Testis (tissue), 3 donors: ENCODE data around the gene ANP32B. TPM values are rescaled to one million over a fixed set of nuclear protein-coding genes. Genes with fewer than 3 reads are reported as not detected.
"Not testable (repeated sequence)": the region's sequence is repeated elsewhere in the genome, so short reads cannot be mapped to it uniquely, and the experiment has no call there.

Source experiments
- DNase-seq: peaks from one replicate; pipeline ENCODE4 v3.0.0-alpha.2; 2019
- H3K27ac ChIP-seq, 2 donors: fragments of 200-600 bp; sonication (generic); one replicate each; pipeline ENCODE4 v1.5.1; 2019
- H3K27me3 ChIP-seq: fragments of 200-600 bp; sonication (generic); one replicate; pipeline ENCODE4 v1.5.1; 2019
- H3K36me3 ChIP-seq: fragments of 200-600 bp; sonication (generic); one replicate; pipeline ENCODE4 v1.5.1; 2017; ENCODE audit warnings: low read depth; ENCODE audit errors: missing control alignments
- H3K4me1 ChIP-seq: fragments of 200-600 bp; sonication (generic); one replicate; pipeline ENCODE4 v1.5.1; 2019
- H3K4me3 ChIP-seq, 2 donors: fragments of 200-600 bp; sonication (generic); one replicate each; pipeline ENCODE4 v1.5.1; 2017 to 2019
- H3K9me3 ChIP-seq: fragments of 200-600 bp; sonication (generic); one replicate; pipeline ENCODE4 v1.5.1; 2017
- POLR2A ChIP-seq: fragments of 450-650 bp; IDR thresholded peaks from one replicate; pipeline ENCODE4 v1.6.1; 2017; ENCODE audit warnings: antibody characterized with exemption, mild to moderate bottlenecking, moderate library complexity
- WGBS, 2 donors: methylation state at CpG; one replicate each; pipeline ENCODE4 v1.1.5; 2018; 5-methylcytosine and 5-hydroxymethylcytosine counted together
- intact Hi-C: fragments of 100-400 bp; cut with DNase I; formaldehyde crosslinking; loops from one replicate; pipeline ENCODE4 v1.15.1; 2023; ENCODE audit warnings: low total_unique reads
- polyA plus RNA-seq: library from polyadenylated mRNA; stranded (reverse); fragments of 350-450 nt; fragmentation: Illumina TruSeq; extraction: RNeasy Lipid Tissue Mini Kit (QIAGEN cat#74804); gene quantifications from one replicate; pipeline ENCODE4 v1.2.3, GENCODE V29; 2014; ENCODE audit warnings: low read depth, low replicate concordance; ENCODE audit not compliant: insufficient read depth
- total RNA-seq, 2 donors: library from RNA; depleted of rRNA; stranded (reverse); fragments of >200 nt; gene quantifications; one replicate each; pipeline ENCODE4 v1.2.3, GENCODE V29; 2016
- TF ChIP-seq, protein P1 (sequence below), 3 experiments: fragments of 450-650 bp in 2 of 3; fragments of 200-600 bp in 1 of 3; sonication (generic) in 1 of 3; IDR thresholded peaks; one replicate each; pipeline ENCODE4 v1.5.1; 2016 to 2019; ENCODE audit warnings: antibody characterized with exemption in 3 of 3, mild to moderate bottlenecking in 2 of 3, moderate library complexity in 1 of 3

The ANP32B gene
- total and polyA plus RNA-seq, 3 donors from 2014 or later = 33.8 to 89.6 (median 54.3) TPM

DNA sequence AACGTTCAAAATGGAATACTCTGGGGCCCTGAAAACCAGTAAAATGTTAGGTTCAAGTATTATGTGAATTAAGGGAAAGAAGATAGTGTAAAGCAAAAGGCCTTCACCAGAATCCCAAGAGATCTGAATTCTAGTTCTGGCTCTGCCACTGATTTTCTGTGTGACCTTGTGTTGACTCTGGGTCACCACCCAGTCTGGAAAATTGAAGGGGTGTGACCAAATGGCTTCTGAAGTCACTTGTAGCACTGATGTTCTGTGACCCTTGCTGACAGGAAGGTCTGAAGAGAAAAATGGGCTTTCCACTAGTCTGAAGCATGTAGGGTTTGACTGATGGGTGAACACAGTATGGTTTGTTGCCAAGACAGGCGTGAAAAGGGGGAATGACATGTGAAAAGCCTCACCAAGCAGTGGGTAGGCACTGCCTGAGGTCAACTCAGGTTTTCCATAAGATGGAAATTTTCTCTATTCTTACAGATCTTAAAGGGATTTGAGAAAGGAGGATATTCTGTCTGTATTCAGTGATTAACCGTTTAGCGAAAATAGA lies 33.1 kb downstream of the ANP32B start:
- H3K36me3 ChIP-seq = no peaks in the 10 kb centered on the region
- TF ChIP-seq, protein P1, sequence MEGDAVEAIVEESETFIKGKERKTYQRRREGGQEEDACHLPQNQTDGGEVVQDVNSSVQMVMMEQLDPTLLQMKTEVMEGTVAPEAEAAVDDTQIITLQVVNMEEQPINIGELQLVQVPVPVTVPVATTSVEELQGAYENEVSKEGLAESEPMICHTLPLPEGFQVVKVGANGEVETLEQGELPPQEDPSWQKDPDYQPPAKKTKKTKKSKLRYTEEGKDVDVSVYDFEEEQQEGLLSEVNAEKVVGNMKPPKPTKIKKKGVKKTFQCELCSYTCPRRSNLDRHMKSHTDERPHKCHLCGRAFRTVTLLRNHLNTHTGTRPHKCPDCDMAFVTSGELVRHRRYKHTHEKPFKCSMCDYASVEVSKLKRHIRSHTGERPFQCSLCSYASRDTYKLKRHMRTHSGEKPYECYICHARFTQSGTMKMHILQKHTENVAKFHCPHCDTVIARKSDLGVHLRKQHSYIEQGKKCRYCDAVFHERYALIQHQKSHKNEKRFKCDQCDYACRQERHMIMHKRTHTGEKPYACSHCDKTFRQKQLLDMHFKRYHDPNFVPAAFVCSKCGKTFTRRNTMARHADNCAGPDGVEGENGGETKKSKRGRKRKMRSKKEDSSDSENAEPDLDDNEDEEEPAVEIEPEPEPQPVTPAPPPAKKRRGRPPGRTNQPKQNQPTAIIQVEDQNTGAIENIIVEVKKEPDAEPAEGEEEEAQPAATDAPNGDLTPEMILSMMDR (IDR thresholded peaks at IDR 0.05) = no peak
- no peak for TF ChIP-seq POLR2A
- intact Hi-C loops = no loop called here
- DNase-seq = no peak
- H3K4me3 ChIP-seq = no peak overlapping the region
- no peak overlapping the region for H3K27ac ChIP-seq
- H3K4me1 ChIP-seq = peaks cover under 1% of the 10 kb centered on the region
- no peaks in the 10 kb centered on the region for H3K9me3 ChIP-seq
- 89% methylated on average over 4 of the region's 4 CpGs for WGBS, 2 donors
- no peaks in the 10 kb centered on the region for H3K27me3 ChIP-seq

DNA sequence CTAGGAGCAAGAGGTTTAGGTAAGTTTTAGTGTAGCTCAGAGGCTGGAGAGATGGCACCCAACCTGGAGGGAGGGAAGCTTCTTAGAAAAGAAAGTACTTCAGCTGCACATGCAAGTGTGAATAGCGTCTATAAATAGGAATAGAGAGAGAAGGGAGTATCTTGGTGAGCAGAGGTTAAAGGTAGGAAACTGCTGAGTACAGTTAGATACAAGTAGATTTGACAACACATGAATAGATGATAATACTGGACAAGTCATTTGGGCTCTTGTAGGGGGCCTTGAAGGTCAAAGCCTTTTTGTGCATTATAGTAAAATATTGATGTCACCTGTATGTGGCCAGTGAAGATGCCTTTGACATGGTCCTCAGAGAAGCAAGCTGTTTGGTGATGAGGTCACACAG lies 34.2 kb downstream of the ANP32B start:
- intact Hi-C loops = no loop called here
- TF ChIP-seq, protein P1 (IDR thresholded peaks at IDR 0.05) = no peak
- TF ChIP-seq POLR2A = no peak
- H3K4me1 ChIP-seq = peaks cover 7% of the 10 kb centered on the region
- no peak overlapping the region for H3K4me3 ChIP-seq
- no peaks in the 10 kb centered on the region for H3K9me3 ChIP-seq
- no peak overlapping the region for H3K27ac ChIP-seq
- H3K27me3 ChIP-seq = no peaks in the 10 kb centered on the region
- no peak for DNase-seq
- H3K36me3 ChIP-seq = no peaks in the 10 kb centered on the region
- 81 to 87% methylated on average over 1 of the region's 1 CpG for WGBS, 2 donors

DNA sequence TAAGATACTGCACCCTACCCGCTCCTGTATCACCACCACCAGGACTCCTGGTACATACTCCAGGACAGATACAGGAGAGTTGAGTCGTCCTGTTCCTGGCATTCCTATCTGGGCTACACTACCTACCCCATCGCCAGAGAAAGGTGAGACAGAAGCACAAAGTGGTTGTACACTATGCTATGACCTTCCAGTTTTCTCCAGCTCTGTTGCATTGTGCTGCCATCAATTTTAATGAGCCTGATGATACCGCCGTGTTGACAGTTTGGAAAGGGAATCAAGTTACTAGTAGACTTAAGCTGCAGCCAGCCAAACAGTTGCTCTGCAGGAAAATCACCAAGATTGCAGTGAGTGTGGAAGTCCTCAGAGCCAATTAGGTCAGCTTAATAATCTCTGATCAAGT lies 35.2 kb downstream of the ANP32B start:
- H3K36me3 ChIP-seq = no peaks in the 10 kb centered on the region
- no peaks in the 10 kb centered on the region for H3K9me3 ChIP-seq
- no peaks in the 10 kb centered on the region for H3K27me3 ChIP-seq
- intact Hi-C loops = no loop called here
- no peak for DNase-seq
- H3K4me1 ChIP-seq = peaks cover 7% of the 10 kb centered on the region
- no peak overlapping the region for H3K27ac ChIP-seq
- no peak for TF ChIP-seq POLR2A
- TF ChIP-seq, protein P1 (IDR thresholded peaks at IDR 0.05) = no peak
- no peak overlapping the region for H3K4me3 ChIP-seq
- WGBS, 2 donors = 76 to 78% methylated on average over 5 of the region's 5 CpGs

DNA sequence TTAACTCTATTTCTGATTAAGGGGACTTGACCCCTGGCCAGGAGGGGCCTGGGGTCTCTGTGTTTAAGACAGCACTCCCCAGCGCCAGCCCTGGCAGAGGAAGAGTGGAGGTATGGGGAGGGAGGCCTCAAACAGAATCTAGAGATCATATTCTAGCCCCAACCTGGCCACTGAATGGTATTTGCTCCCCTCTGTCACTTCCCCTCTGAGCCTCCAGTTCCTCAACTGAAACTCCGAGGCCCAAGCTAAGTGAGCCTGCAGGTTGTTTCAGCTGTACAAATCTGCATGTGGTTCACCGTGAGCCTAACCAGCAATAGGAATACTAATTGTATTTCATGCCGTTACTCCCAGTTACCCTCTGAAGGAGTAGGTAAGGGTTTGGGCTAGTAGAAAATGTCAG lies 36.0 kb downstream of the ANP32B start:
- H3K36me3 ChIP-seq = no peaks in the 10 kb centered on the region

DNA sequence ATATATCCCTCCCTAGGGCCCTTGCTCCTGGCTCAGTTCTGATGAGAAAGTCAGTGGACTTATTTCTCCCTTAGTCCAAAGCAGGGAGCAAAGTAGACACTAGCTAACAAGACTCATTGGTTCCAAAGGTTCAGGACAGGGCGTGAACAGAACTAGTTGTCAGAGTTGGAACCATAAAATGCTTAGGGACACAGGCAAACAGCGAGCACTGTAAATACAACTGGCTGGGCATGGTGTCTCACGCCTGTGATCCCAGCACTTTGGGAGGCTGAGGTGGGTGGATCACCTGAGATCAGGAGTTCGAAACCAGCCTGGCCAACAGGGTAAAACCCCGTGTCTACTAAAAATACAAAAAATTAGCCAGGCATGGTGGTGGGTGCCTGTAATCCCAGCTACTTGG lies 36.7 kb downstream of the ANP32B start:
- WGBS, 2 donors = 85 to 97% methylated on average over 5 of the region's 5 CpGs
- H3K27me3 ChIP-seq, H3K9me3 ChIP-seq, H3K36me3 ChIP-seq, H3K4me3 ChIP-seq, H3K4me1 ChIP-seq, DNase-seq, intact Hi-C loops, H3K27ac ChIP-seq: not testable (repeated sequence)

More for the DNA sequence above, 36.0 kb downstream of the ANP32B start:
- no peaks in the 10 kb centered on the region for H3K27me3 ChIP-seq
- 75 to 91% methylated on average over 4 of the region's 4 CpGs for whole genome bisulfite sequencing, 2 donors
- H3K4me3 ChIP-seq = no peak overlapping the region
- TF ChIP-seq POLR2A = no peak
- TF ChIP-seq, protein P1 (IDR thresholded peaks at IDR 0.05) = no peak
- DNase-seq = no peak
- no peak overlapping the region for H3K27ac ChIP-seq
- intact Hi-C loops = no loop called here
- no peaks in the 10 kb centered on the region for H3K9me3 ChIP-seq
- peaks cover 7% of the 10 kb centered on the region for H3K4me1 ChIP-seq
